ENCODE results near the gene SH3PXD2B.

DNA sequence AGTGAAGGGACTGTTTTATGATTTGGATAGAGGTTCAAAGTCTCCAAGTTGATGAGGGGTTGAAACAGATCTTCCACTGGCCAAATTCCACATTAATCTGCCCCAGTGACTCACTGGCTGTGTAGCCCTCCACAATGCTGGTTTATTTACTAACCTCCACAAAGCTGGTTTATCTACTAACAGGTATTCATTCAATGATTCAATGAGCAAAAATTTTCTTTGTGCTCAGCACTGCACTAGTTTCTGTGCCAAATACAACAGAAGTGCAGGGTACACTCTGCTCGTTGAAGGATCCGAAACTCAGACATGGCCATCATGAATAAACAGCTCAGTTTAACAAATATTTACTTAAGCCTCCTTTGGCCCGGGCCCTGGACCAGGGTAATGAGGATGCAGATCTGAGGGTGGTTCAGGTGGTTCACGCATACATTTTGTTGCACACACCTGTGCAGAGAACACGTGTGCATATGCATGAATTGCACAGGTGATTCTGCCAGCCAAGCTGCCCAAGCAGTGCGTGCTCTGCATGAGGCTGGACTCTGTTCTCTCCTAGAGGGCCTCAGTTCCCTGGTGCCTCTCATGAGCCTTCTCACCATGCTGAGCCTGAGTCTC, 71.0 kb downstream of the SH3PXD2B start:
- TF ChIP-seq POLR2A (IDR thresholded peaks at IDR 0.05; ENCODE audit: low read depth, low read length) (no peak), POLR2AphosphoS5 (IDR thresholded peaks at IDR 0.05; ENCODE audit: low read depth, low read length) (no peak)

Measured in GM12891 (cell line).